DMS79 (cell line): ENCODE measurements around the gene CLIC5.

ENCODE experiments used
- DNase-seq: peaks from one replicate; lab custom pipeline; 2025; lab: John Stamatoyannopoulos, UW

CLIC5 gene

DNA sequence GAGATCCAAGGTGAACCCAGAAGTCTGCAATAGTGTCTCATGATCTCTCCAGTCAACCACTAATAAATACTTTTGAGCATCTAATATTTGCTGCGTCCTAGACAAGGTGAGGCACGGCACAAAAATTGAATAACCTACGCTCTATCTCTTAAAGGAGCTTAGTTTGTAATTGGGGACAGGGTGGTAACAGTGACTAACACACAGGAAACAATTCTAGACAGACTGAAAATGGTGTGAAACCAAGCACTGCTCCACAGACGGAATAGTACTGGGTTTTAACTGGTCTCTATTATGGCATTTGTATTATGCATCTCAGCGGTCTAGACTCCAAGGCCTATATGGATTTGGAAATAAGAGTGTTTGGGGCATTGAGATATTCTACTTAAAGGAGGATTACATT, 120.1 kb downstream of the CLIC5 start:
- no peak for DNase-seq

DNA sequence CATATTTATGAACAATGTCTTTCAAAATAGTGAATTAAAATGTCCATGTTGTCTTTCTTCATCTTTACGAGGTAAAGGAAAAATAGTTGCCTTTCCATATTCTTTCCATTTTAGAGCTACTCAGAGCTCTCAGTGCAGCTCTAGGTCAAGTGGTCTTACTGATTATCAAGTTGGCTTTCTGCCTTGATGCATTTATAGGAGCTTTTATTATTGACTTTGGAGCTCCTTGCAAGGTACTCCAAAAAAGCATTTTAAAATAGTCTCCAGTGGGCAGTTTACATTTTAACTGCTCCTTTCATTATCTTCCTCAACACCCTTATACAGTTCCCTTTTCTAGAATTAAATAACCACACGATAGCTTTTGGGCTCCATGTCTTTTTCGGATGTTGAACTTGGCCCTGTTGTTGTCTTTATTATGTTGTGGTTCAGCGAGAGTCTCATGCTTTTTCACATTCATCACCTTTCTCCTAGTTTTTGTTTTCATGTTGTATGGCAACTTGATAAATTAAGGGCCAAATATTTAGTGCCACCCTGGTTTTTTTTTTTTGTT, 122.9 kb downstream of the CLIC5 start:
- DNase-seq: peak; percentile 87

DNA sequence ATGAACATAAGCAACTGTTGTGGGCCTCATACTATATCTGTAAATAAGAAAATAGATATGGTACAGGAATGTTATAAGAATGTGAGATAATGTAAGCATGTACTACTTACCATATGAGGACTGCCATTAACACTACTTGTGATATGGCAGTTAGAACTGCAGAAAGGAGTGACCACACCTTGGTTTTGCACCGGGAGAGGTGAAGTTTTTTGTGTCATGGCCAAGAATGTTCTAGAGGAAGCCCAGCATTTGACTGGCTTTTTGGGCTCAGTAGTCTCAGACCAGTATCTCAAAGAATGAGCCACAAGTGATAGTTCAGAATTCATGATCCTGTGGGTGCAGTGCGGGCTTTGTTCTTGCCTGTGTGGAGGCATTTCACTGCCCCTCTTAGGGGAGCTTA, 123.5 kb downstream of the CLIC5 start:
- DNase-seq: no peak

DNA sequence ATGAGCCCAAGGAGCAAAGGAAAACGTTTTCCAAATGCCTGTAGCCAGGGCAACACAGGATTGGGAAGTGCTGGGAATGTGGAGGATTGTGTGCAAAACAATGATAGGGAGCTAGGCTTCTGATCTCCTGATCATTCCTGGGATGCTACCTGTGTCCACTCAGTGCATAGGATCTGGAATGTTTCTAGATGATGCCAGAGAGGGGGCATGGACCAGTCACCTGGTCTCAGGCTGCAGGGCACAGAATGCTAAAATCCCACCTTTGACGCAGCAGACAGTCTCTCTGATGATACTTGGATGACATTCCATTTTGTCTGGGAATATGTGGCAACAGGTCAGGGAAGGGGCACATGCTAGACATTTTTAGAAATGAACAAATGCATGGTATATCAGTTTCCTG, 128.9 kb downstream of the CLIC5 start:
- no peak for DNase-seq

DNA sequence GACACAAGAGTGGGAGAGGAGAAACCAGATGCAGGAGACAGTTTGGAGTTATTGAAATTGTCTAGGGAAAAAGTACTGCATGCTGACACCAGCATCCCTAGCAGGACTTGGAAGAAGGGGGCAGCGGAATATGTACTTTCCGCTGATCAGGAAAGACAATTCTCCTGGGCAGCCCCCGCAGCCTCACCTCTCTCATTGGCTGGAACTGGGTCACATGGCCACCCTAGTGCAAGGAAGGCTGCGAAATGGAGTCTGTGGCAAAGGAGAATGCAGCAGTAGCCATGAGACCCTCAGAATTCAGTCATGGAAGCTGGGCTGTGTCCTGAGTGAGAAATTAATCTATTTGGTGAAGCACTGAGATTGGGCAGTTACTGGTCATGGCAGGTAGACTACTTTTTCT, 131.3 kb downstream of the CLIC5 start:
- no peak for DNase-seq

DNA sequence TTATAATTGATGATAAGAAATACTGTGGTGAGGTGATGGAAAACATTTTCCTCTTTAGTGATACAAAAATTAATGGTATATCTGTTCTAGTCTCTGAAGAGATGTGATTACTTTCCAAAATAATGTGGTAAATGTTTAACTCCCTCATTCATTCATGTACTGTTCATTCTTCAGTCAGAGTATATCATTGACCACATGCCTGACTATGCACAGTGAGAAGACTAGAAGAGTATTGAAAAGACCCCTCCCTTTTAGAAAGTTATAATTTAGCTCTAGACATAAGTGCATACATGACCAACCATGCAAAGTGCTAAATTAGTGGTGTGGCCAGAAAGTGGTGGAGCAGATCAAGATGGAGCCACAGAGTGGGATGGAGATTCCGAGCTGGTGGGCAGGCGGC, 133.0 kb downstream of the CLIC5 start:
- DNase-seq: no peak

DNA sequence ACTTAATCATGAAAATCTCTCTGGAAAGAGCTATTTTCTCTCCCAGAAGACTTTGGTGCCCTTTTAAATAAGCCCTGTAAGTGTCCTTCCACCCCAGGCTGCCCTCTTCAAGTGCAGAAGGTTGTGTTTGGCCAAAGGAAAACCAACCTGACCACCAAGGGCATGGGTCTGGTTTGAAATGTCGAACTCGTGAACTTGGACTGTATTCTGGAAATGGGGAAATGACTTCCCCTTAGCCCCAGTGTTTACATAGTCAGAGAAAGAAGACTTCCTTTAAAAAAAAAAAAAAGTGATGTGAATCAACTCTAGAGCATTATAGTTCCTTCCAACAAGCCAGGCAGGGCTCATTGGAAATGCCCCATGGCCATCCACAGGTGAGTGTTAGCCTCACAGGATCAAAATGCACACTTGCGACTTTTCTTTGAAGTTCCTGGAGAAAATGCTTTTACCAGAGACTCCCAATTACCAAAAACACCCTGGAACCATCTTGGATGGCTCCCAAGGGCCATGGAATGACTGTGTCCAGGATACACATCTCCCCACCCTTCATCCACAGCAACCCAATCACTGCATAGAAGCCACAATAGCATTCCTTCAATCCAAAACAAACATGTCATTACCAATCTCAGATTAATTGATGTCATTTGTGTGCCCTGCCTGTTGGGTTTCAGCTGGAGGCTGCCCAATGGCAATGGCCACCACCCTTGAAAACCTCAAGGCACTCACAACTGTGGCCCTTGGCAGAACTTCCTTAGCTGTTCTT, 133.8 kb downstream of the CLIC5 start:
- no peak for DNase-seq

DNA sequence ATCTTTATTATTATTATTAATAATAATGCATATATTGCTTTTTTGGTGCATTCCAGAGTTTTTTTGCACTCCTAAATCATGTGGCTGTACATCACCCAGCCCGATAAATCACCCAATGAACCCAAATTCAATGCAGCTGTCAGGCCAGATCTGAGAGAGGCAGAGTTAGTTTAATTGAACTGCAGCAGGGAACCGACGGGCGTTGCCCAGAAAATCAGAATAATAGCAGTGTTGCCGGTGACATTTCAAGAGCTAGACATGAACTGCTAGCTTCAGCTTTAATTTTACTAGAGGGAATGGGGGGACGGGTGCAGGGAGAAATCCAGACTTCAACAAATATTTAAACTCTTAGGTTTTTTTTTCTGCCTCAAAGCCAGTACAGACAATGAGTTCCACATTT, 135.0 kb downstream of the CLIC5 start:
- no peak for DNase-seq

DNA sequence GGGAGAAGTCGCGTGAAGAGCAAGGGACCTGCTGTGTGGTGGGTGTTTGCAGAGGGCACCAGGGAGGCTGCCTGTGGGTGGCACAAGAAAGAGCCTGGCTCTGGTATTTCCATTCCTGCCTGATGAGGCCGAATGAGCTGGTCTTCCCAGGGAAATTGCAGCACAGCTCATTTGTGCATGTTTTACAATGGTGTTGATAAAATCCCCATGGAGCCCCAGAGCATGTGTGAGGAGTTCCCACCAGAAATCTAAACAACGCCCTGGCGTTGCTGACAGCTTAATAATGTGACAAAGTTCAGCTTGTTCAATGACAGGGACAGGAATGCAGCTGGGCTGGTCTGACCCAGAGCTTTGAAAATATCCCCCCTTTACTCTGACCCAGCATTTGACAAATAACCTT, 135.5 kb downstream of the CLIC5 start:
- no peak for DNase-seq

DNA sequence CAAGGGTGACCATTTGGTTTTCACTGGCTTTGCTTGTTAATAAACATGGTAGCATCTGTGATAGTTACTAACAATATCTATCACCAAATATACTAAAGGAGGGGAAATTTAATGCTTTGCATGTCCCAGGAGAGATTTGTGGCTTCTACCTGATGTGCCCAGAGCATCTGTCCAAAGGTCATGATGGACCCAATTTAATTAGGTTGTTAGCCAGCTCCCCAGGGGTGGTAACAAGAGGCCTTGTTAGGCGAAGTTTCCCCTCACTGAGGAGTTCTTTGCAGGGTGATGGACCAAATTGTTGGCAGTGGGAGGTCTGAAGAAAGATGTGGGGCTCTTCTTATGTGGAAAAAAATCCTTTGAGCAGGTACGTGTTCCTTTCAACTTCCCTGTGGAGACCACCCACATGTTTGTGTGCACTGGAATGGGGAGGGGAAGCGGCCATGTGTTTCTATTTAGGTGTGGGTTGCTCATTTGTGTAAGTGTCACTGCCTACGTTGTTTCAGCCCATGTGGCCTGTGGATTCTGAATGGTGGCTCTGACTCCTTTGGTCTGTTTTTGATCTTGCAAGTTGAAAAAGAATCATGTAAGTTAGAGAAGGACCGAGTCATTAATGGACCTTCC, 137.6 kb downstream of the CLIC5 start:
- no peak for DNase-seq

DNA sequence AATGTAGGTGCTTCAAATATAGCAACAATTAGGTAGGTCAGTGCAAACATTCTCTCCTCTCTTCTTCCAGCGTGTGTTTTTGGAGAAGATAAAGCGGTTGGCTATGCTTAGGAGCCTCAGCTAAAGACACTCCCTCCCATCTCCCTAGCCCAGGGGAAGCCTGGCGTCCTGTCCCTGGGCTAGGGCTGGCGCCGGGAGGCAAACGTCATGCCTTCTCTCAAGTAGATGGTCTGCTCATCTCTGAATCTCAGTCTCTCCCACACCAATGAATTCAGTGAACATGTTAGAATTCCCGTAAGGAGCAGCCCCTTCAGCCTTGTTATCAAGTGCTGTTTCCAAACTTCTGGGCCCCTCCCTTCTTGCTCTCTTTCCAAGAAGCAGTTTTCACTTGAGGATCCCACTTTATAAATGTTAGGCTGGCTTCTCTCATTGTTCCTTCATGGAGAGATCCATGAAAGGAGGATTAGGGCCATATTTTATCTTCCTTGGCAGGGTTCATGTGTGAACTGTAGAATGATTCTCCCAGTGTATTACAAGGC, 142.8 kb downstream of the CLIC5 start:
- DNase-seq: no peak

DNA sequence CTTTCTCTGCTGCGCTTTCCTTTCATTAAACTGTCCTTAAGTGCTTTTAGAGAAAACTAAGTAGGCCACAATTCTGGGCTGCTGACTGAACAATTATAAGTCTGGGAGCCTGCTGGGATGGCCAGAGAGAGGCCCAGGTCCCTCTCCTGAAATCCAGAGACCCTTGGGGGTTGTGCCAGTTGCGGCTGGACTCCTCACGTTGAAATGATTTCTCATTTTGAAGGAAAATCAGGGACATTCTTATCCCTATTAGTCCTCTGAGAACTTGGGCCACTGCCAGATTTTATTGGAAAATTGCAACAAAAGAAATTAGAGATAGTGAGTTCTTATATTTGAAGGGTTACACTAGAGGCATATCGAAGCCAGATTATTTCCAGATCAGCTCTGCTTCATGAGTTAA, 145.1 kb downstream of the CLIC5 start:
- no peak for DNase-seq

DNA sequence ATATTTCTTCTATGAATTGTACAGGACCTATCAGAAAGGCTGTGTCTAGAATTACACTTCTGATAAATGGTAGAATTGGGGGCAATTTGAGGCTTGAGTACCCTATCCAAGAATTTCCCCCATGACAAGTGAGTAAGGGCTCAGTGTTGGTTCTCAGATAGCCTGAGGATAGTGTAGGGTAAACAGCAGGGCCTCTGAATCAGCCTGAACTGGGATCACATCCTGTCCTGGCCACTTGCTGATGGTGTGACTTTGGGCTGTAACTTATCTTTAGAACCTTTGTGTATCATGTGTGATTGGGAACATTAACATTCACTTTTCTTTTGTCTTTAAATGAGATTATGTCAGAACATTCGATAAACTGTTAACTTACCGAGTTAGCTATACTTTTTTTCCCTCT, 151.0 kb downstream of the CLIC5 start:
- DNase-seq: no peak

DNA sequence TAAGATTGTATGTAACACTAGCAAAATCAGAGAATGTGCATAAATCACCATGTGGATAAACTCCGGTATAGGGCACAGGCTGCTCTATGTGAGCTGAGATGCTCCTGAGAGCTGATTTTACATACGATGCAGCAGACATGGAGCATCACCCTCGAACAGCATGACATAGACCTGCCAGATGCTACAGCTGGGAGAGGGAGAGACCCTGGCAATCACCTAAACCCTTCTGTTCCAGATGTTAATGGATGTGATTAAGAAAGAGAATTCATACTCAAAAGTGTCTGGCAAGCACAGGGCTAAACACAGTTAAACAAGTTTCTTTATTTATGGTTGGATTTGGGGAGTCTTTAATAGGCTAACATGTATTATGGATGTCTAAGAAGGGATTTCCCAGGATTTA, 157.0 kb downstream of the CLIC5 start:
- DNase-seq: no peak

DNA sequence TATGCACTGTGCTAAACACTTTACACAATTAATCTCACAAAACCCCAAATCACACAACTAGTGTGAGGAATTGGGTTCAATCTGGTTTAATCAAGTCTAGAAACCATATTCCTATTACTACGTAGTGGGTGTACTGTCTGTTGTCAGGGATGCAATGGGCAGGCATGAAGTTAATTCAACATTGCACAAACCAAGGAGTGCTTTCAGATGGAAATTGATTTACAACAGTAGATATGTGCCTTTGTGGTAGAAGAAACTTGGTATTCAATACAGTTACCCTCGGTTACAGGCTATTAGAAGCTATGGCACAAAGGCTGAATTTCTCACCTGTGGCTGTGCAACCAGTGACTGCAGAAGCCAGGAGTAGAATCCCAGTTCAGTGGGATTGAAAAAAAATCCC, 157.8 kb downstream of the CLIC5 start:
- no peak for DNase-seq

DNA sequence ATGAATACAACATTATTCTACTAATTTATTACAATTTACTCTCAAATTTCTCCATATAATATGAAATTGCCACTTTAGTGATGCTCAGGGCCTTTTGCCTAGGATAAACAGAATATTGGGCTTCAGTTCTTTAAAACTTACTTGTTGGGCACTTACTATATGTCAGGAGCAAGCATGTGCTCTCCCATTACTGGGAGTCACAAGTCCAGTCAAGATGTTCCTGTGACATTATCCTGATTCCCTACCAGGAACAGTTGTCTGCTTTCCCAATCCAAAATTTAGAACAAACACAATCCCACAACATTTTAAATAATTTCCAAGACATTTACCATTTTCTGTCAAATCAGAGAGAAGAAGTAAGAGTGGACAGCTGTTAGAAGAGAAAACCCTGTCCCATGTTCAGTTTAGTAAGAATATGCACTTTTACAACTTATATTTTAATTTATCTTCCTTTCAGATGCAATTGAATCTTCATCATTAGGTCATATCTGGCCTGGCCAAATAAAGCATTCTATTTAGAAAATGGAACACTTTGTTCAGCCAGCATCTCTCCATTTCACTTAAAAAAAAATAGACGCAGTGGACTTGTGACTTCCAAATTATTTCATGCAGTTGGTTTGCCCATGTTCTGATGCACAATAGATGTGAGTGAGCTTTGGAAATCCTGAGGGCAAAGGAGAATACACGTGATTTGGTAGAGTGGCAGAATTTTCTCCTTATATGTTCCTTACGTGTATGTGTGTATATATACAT, 159.8 kb downstream of the CLIC5 start:
- DNase-seq: no peak

DNA sequence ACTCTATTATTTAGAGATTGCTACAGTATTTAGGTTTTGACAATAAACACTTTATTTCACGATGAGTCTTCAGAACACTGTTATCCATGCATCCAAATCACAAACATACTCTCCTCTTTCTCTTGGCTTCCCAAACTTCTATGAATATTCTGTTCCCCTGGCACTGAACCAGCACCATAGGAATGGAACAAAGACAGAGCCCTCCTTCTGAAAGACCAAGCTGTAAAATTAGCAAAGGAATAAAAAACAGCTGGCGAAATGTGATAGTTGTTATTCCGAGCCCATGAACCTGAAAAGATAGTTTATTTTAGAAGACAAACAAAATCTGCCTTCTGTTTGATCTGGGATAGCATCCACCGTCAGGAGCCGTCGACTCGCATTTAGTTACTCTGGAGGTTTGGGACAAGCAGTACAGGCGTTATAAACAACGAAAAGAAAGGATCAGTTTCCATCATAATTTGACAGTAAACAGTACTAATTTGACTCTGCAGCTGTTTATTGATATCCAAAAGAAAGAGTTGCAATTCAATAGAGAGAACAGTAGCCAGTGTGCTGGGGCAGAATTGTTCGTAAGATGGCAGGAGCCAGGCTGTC, 161.4 kb downstream of the CLIC5 start:
- no peak for DNase-seq

DNA sequence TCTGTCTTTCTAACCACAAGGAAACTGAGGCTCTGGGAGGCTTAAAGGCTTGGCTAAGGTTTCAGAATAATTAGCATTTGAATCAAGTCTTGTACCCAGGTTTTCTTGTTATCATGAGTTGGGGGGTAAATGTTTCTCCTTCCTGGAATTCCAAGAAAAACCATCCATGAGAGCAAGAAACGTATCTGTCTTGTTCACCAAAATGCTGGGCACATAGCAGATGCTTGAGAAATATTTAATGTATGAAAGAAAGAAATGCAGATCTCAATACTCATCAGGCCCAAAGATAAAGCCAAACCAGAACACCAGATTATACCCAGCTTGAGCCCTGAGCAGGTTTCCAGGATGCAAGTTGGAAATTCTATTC, 164.6 kb downstream of the CLIC5 start:
- DNase-seq: no peak

DNA sequence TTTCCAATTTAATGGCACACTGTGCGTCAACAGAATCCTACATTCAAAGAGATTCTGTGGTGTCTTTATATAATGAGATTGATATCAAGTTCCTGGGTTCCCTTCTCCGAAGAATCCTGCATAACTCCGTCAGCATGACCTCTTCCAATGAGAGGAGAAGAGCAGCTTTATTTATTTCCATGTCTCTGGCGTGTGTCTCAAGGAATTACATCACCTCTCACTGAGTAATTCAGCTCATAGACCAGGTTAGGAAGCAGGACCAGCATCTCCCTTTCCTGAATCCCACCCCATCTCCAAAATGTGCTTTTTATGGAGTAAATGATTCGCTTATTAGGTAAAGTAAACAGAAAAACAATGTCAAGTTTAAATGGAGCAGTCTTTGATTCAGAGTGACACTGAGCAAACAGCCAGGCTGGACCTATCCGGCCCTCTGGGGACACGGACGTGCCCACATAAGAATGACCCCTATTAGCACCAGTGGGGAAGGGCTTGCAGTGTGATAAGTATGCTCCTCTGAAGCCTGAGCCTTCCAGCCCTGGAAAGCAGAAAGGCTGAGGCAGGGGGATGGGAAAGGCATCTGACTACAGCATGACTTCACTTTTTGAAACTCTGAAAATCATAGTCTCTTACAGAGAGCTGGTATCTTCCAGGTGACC, 165.2 kb downstream of the CLIC5 start:
- no peak for DNase-seq

DNA sequence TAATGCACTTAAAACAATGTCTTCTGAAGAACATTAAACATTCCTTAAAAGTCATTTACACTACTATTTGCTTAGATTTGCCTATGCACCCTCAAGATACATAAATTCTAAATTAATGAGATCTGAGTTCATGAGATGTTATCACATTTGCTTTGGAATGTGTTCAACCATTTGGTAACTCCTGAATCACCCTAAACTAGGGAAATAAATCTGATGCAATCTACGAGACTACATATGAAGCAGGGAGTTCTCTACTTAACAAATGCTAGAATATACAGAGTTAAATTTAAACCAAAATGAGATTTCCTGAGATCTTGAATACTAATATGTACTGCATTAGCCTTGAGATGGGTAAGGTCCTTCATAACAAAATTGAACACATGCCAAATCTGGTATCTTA, 170.1 kb downstream of the CLIC5 start:
- no peak for DNase-seq

DNA sequence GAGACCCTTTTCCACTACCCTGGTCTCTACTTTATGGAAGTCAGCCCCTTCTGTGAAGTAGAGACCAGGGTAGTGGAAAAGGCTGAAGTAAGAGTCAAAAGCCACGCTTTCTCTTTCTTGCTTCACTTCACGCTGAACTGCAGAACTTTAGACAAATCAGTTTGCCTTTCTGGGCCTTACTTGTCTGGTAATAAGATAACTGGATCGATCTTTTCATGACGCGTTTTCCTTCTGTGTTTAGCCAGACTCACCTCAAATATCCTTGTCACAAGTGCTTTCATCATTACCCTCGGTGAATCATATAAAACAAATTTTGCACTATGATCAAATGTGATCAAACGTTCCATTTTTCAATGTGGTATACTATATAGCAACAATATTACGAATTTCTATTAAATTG, 170.7 kb downstream of the CLIC5 start:
- no peak for DNase-seq
